ENCODE data around the gene PLCL2. TPM values are rescaled to one million over a fixed set of nuclear protein-coding genes. Genes with fewer than 3 reads are reported as not detected.

Gene PLCL2
- total and polyA plus RNA-seq, 2 donors = 7.0 to 17.8 TPM

DNA sequence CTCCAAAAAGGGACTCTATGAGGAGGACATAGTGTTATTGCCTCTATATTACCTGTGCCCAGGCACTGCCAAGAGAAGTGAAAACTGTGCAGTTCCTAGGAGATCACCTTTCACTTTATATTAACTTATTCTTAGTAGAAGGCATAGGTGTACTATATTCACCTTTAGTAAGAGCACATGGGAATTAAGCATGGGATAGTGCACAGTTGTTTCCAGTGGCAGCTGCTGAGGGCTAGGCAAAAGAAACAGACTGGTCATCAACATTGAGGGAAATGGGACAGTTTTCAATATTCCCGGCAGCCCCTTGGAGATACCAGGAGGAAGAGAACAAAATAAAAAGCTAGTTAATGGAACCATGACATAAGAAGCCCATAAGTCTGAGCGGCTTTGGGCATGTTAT is 100.9 kb downstream of the PLCL2 start:
- 97% methylated on average over 2 of the region's 2 CpGs for WGBS
- Histone ChIP-seq H3K36me3 (ENCODE audit: control insufficient read depth in 2 of 2, insufficient read depth in 2 of 2, low read length in 1 of 2) (no peaks in the 10 kb centered on the region), H3K27ac (ENCODE audit: low read depth in 1 of 2, low read length in 1 of 2) (no peak overlapping the region), H3K9me3 (ENCODE audit: control insufficient read depth in 2 of 2, insufficient read depth in 1 of 2, low read length in 1 of 2) (no peaks in the 10 kb centered on the region), H3K4me1 (ENCODE audit: control insufficient read depth in 2 of 2, insufficient read depth in 2 of 2, low read length in 2 of 2) (no peaks in the 10 kb centered on the region), H3K27me3 (ENCODE audit: control insufficient read depth in 2 of 2, insufficient read depth in 1 of 2, low read length in 1 of 2) (no peaks in the 10 kb centered on the region), H3K4me3 (ENCODE audit: low read length in 2 of 2) (no peak overlapping the region)
- DNase-seq (ENCODE audit: low read depth in 6 of 9, low spot score in 9 of 9) = no peak

DNA sequence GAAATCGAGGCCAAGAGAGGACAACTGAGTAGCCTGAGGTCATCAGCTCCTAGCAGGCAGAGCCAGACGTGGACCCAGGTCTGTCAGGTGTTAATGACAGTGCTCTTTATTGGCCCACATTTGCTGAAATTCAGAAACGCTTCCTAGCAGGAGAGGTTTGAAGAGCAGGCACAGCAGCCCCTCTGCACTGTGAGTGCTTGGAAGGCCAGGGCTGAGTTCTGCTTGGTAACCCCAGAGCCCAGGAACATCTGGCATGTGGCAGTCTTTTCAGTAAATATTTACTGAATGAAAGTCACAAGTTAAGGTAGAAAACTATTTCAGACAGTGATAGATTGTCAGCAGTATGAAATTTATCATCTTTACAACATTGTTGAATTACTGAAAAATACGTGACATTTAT is 102.4 kb downstream of the PLCL2 start:
- WGBS = 96% methylated on average over 4 of the region's 4 CpGs

DNA sequence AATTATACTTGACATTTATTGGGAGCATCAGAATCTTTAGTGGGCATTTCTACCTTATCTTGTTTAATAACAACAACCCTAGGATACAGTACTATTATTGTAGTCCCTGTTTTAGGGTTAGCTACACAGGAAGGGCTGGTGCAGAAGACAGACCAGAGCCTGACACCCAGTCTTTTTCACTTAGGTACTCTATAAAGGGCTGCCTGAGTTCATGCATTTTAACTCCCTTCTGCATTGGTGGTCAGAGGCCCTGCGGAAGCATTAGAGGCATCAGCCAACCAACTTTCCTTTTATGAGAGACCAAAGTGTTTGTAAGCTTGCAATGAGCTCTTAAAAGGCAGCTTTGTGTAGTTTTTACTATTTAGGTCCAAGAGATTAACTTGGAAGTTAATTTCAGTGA is 105.4 kb downstream of the PLCL2 start:
- Histone ChIP-seq H3K27ac (ENCODE audit: low read depth in 1 of 2, low read length in 1 of 2) (no peak overlapping the region), H3K4me1 (ENCODE audit: control insufficient read depth in 2 of 2, insufficient read depth in 2 of 2, low read length in 2 of 2) (peaks cover 4 to 5% of the 10 kb centered on the region in 2 donors), H3K4me3 (ENCODE audit: low read length in 2 of 2) (no peak overlapping the region), H3K9me3 (ENCODE audit: control insufficient read depth in 2 of 2, insufficient read depth in 1 of 2, low read length in 1 of 2) (no peaks in the 10 kb centered on the region), H3K27me3 (ENCODE audit: control insufficient read depth in 2 of 2, insufficient read depth in 1 of 2, low read length in 1 of 2) (no peaks in the 10 kb centered on the region), H3K36me3 (ENCODE audit: control insufficient read depth in 2 of 2, insufficient read depth in 2 of 2, low read length in 1 of 2) (no peaks in the 10 kb centered on the region)
- no peak for DNase-seq (ENCODE audit: low read depth in 6 of 9, low spot score in 9 of 9)
- WGBS = 98% methylated on average over 1 of the region's 1 CpG

More for the DNA sequence above, 102.4 kb downstream of the PLCL2 start:
- Histone ChIP-seq H3K36me3 (ENCODE audit: control insufficient read depth in 2 of 2, insufficient read depth in 2 of 2, low read length in 1 of 2) (no peaks in the 10 kb centered on the region), H3K4me3 (ENCODE audit: low read length in 2 of 2) (no peak overlapping the region), H3K27me3 (ENCODE audit: control insufficient read depth in 2 of 2, insufficient read depth in 1 of 2, low read length in 1 of 2) (no peaks in the 10 kb centered on the region), H3K4me1 (ENCODE audit: control insufficient read depth in 2 of 2, insufficient read depth in 2 of 2, low read length in 2 of 2) (no peaks in the 10 kb centered on the region), H3K9me3 (ENCODE audit: control insufficient read depth in 2 of 2, insufficient read depth in 1 of 2, low read length in 1 of 2) (no peaks in the 10 kb centered on the region), H3K27ac (ENCODE audit: low read depth in 1 of 2, low read length in 1 of 2) (no peak overlapping the region)
- DNase-seq (ENCODE audit: low read depth in 6 of 9, low spot score in 9 of 9) = no peak

DNA sequence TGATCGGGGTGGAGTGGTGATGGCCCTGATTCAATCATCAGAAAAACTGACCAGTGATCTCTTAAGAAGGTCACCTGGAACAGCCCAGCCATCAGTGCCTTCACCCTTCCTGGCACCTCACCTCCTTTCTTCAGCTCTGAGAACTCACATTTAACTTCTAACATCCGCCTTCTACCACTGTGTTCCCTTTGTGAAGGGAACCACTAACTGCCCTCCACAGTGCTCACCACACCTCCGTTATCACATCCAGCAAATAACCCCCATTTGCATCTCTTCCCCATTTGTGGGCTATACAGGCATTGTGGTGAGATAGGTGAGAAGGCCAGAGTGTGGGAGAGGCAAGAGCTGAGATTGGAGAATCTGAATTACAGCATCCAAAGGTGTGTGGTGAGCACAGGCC is 107.4 kb downstream of the PLCL2 start:
- 95% methylated on average over 3 of the region's 3 CpGs for WGBS
- H3K36me3 ChIP-seq (ENCODE audit: control insufficient read depth in 2 of 2, insufficient read depth in 2 of 2, low read length in 1 of 2) = no peaks in the 10 kb centered on the region

DNA sequence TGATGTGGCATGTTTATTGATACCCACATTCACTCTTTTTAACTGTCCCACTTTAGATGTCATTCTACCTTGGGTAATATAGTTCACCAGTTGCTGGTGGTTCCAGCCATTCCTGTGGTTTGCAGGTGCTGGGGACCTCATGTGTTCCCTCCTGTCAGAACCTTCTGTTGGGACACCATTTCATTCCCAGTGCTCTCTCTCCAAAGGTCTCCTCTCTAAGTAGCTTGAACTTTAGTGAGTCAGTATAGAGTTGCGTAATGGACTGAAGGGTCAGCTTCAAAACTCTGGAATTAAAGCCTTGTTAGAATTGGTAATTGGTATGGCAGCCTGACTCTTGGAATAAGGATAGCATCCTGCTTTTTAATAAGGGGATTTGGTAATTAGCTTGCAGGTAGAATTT is 108.5 kb downstream of the PLCL2 start:
- H3K9me3 ChIP-seq (ENCODE audit: control insufficient read depth in 2 of 2, insufficient read depth in 1 of 2, low read length in 1 of 2) = no peaks in the 10 kb centered on the region
- no peaks in the 10 kb centered on the region for H3K27me3 ChIP-seq (ENCODE audit: control insufficient read depth in 2 of 2, insufficient read depth in 1 of 2, low read length in 1 of 2)
- no peaks in the 10 kb centered on the region for H3K36me3 ChIP-seq (ENCODE audit: control insufficient read depth in 2 of 2, insufficient read depth in 2 of 2, low read length in 1 of 2)
- WGBS = 100% methylated on average over 1 of the region's 1 CpG
- no peak overlapping the region for H3K4me3 ChIP-seq (ENCODE audit: low read length in 2 of 2)
- H3K27ac ChIP-seq (ENCODE audit: low read depth in 1 of 2, low read length in 1 of 2) = no peak overlapping the region
- peaks cover 9 to 13% of the 10 kb centered on the region in 2 donors for H3K4me1 ChIP-seq (ENCODE audit: control insufficient read depth in 2 of 2, insufficient read depth in 2 of 2, low read length in 2 of 2)
- DNase-seq (ENCODE audit: low read depth in 6 of 9, low spot score in 9 of 9) = no peak

More for the DNA sequence above, 107.4 kb downstream of the PLCL2 start:
- H3K27ac ChIP-seq (ENCODE audit: low read depth in 1 of 2, low read length in 1 of 2) = no peak overlapping the region
- no peaks in the 10 kb centered on the region for H3K9me3 ChIP-seq (ENCODE audit: control insufficient read depth in 2 of 2, insufficient read depth in 1 of 2, low read length in 1 of 2)
- no peak for DNase-seq (ENCODE audit: low read depth in 6 of 9, low spot score in 9 of 9)
- no peaks in the 10 kb centered on the region for H3K27me3 ChIP-seq (ENCODE audit: control insufficient read depth in 2 of 2, insufficient read depth in 1 of 2, low read length in 1 of 2)
- H3K4me1 ChIP-seq (ENCODE audit: control insufficient read depth in 2 of 2, insufficient read depth in 2 of 2, low read length in 2 of 2) = peaks cover 9 to 13% of the 10 kb centered on the region in 2 donors
- H3K4me3 ChIP-seq (ENCODE audit: low read length in 2 of 2) = no peak overlapping the region

DNA sequence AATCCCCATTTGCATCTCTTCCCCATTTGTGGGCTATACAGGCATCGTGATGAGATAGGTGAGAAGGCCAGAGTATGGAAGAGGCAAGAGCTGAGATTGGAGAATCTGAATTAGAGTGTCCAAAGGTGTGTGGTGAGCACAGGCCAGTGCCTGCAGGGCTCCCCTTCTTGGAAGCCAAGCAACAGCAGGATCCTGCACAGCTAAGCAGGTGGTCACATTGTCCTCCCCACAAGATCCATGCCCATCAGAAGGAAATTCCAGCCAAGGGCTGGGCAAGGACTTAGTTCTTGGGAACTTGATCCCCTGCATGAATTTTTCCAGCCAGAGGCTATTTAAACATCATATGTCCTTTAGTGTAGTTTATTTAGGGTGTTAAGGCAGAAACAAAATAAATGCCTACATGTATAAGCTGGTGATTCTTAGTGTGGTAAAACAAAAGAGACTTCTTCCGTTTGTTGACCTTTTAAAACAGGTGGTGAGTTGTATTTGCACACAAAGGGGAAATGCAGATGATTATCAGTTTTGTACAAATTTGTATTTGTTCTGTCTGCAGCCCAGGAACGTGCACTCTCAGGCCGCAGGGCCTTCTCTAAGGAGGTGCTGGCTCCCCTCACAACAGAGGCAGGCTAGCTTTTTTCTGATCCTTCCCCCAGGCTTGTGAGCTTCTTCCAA is 110.2 kb downstream of the PLCL2 start:
- DNase-seq (ENCODE audit: low read depth in 6 of 9, low spot score in 9 of 9) = peak in 1 of 9 donors; percentile 27
- no peaks in the 10 kb centered on the region for H3K27me3 ChIP-seq (ENCODE audit: control insufficient read depth in 2 of 2, insufficient read depth in 1 of 2, low read length in 1 of 2)
- no peaks in the 10 kb centered on the region for H3K9me3 ChIP-seq (ENCODE audit: control insufficient read depth in 2 of 2, insufficient read depth in 1 of 2, low read length in 1 of 2)
- peaks cover 9 to 13% of the 10 kb centered on the region in 2 donors for H3K4me1 ChIP-seq (ENCODE audit: control insufficient read depth in 2 of 2, insufficient read depth in 2 of 2, low read length in 2 of 2)
- peak overlapping the region in 1 of 2 donors; percentile 25 for H3K27ac ChIP-seq (ENCODE audit: low read depth in 1 of 2, low read length in 1 of 2)
- no peaks in the 10 kb centered on the region for H3K36me3 ChIP-seq (ENCODE audit: control insufficient read depth in 2 of 2, insufficient read depth in 2 of 2, low read length in 1 of 2)
- WGBS = 41% methylated on average over 4 of the region's 4 CpGs
- H3K4me3 ChIP-seq (ENCODE audit: low read length in 2 of 2) = no peak overlapping the region

DNA sequence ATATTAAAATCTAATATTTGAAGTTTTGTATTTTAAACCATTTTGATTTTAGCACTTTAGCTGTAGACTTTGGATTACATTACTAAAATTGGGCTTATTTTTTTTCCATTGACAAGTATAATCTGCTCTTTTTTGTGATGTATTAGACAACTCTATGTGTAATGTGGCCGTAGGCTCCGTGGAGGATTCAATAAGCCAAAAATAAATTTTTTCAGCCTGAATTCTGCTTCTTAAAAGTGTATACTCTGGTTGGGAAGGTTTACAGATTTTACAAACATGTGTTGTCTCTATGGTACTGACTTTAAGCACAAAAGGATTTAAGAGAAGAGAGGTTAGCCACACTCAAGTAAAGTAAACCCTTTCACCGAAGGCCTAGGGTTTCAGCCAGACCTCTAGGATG is 110.8 kb downstream of the PLCL2 start:
- Histone ChIP-seq H3K4me3 (ENCODE audit: low read length in 2 of 2) (no peak overlapping the region), H3K27ac (ENCODE audit: low read depth in 1 of 2, low read length in 1 of 2) (no peak overlapping the region), H3K27me3 (ENCODE audit: control insufficient read depth in 2 of 2, insufficient read depth in 1 of 2, low read length in 1 of 2) (no peaks in the 10 kb centered on the region), H3K4me1 (ENCODE audit: control insufficient read depth in 2 of 2, insufficient read depth in 2 of 2, low read length in 2 of 2) (peaks cover 9 to 13% of the 10 kb centered on the region in 2 donors), H3K9me3 (ENCODE audit: control insufficient read depth in 2 of 2, insufficient read depth in 1 of 2, low read length in 1 of 2) (no peaks in the 10 kb centered on the region), H3K36me3 (ENCODE audit: control insufficient read depth in 2 of 2, insufficient read depth in 2 of 2, low read length in 1 of 2) (no peaks in the 10 kb centered on the region)
- WGBS = 95% methylated on average over 3 of the region's 3 CpGs
- no peak for DNase-seq (ENCODE audit: low read depth in 6 of 9, low spot score in 9 of 9)

DNA sequence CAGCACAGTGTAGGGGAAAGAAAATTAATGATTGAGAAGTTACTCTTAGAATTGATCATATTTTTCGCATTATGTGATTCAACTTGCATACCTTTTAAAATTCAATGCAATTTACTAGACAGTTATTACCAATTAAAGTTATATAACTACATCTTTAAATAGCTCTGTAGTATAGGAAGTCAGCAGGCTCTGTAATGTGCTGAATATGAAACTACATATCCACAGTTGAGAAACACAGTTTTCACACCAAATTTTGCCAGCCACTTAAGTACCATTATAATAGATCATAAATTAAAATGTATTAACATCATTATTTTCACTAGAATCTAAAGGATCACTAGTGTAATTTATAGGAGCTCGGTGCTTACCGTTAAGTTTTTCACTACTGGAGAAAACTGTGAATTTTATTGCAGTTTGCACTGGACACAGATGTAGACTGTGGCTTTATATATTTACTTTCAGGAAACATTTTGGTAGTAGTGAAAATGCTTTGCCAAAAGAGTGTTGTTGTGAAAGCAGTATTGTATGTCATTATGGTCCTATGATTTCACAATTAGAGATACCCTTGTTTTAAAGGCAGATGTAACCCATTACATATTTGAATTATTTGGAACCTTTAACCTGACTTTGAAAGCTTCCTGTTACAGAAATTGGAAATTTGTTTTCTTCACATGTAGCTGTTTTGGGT is 113.6 kb downstream of the PLCL2 start:
- WGBS = 57% methylated on average over 3 of the region's 3 CpGs
- Histone ChIP-seq H3K27ac (ENCODE audit: low read depth in 1 of 2, low read length in 1 of 2) (no peak overlapping the region), H3K9me3 (ENCODE audit: control insufficient read depth in 2 of 2, insufficient read depth in 1 of 2, low read length in 1 of 2) (no peaks in the 10 kb centered on the region), H3K36me3 (ENCODE audit: control insufficient read depth in 2 of 2, insufficient read depth in 2 of 2, low read length in 1 of 2) (no peaks in the 10 kb centered on the region), H3K4me3 (ENCODE audit: low read length in 2 of 2) (no peak overlapping the region), H3K27me3 (ENCODE audit: control insufficient read depth in 2 of 2, insufficient read depth in 1 of 2, low read length in 1 of 2) (no peaks in the 10 kb centered on the region), H3K4me1 (ENCODE audit: control insufficient read depth in 2 of 2, insufficient read depth in 2 of 2, low read length in 2 of 2) (peaks cover 9 to 13% of the 10 kb centered on the region in 2 donors)
- DNase-seq (ENCODE audit: low read depth in 6 of 9, low spot score in 9 of 9) = no peak

DNA sequence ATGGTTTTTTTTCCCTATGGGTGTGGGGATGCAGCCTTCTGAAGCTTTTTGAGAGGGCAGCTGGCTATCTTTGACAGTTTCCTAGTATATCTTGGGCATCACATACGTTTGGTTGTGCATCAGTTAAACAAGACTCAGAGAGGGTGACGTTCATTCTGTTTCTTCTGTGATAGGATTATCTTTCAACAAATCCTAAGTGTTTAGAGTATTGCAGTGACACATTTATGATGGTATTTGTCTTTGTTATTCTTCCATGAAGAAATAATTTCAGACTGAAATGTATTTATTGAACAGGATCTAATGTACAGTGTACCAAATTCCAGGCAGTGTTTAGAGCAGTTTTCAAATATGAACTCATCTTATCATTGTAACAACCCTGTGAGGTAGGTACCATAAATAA is 114.4 kb downstream of the PLCL2 start:
- Histone ChIP-seq H3K4me1 (ENCODE audit: control insufficient read depth in 2 of 2, insufficient read depth in 2 of 2, low read length in 2 of 2) (peaks cover 9 to 13% of the 10 kb centered on the region in 2 donors), H3K36me3 (ENCODE audit: control insufficient read depth in 2 of 2, insufficient read depth in 2 of 2, low read length in 1 of 2) (no peaks in the 10 kb centered on the region), H3K4me3 (ENCODE audit: low read length in 2 of 2) (no peak overlapping the region), H3K27me3 (ENCODE audit: control insufficient read depth in 2 of 2, insufficient read depth in 1 of 2, low read length in 1 of 2) (no peaks in the 10 kb centered on the region), H3K9me3 (ENCODE audit: control insufficient read depth in 2 of 2, insufficient read depth in 1 of 2, low read length in 1 of 2) (no peaks in the 10 kb centered on the region), H3K27ac (ENCODE audit: low read depth in 1 of 2, low read length in 1 of 2) (no peak overlapping the region)
- DNase-seq (ENCODE audit: low read depth in 6 of 9, low spot score in 9 of 9) = no peak
- WGBS = 91% methylated on average over 2 of the region's 2 CpGs
